ENCODE data around the gene ARHGAP19. TPM values are rescaled to one million over a fixed set of nuclear protein-coding genes. Genes with fewer than 3 reads are reported as not detected.

Gene ARHGAP19
- polyA plus RNA-seq, 1 of the 3 experiments (the other 2 are of a cell fraction), result 3.8 TPM

DNA sequence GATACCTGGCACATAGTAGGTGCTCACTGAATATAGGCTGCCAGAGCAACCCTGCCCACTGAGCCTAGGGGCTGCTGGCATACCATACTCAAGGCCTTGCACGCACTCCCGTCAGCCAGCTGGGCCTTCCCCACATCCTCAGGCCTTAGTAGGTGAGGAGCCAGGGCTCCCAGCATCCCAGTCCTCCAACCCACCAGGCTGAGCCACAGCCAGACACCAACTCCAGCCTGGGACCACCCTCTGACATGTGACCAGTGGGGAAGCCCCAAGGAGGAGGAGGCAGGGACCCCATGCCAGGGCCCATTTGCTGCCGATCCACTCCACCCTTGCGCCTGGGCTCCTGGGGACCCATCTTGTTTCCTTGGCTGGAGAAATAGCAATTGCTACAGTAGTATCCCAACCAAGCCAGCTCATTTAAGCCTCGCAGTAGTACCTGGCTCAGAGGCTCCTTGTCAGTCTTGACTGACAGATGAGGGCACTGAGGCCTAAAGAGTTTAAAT, 118.1 kb downstream of the ARHGAP19 start (continued):
- TF ChIP-seq, protein P1, sequence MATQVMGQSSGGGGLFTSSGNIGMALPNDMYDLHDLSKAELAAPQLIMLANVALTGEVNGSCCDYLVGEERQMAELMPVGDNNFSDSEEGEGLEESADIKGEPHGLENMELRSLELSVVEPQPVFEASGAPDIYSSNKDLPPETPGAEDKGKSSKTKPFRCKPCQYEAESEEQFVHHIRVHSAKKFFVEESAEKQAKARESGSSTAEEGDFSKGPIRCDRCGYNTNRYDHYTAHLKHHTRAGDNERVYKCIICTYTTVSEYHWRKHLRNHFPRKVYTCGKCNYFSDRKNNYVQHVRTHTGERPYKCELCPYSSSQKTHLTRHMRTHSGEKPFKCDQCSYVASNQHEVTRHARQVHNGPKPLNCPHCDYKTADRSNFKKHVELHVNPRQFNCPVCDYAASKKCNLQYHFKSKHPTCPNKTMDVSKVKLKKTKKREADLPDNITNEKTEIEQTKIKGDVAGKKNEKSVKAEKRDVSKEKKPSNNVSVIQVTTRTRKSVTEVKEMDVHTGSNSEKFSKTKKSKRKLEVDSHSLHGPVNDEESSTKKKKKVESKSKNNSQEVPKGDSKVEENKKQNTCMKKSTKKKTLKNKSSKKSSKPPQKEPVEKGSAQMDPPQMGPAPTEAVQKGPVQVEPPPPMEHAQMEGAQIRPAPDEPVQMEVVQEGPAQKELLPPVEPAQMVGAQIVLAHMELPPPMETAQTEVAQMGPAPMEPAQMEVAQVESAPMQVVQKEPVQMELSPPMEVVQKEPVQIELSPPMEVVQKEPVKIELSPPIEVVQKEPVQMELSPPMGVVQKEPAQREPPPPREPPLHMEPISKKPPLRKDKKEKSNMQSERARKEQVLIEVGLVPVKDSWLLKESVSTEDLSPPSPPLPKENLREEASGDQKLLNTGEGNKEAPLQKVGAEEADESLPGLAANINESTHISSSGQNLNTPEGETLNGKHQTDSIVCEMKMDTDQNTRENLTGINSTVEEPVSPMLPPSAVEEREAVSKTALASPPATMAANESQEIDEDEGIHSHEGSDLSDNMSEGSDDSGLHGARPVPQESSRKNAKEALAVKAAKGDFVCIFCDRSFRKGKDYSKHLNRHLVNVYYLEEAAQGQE (IDR thresholded peaks at IDR 0.05; ENCODE audit: low read depth, low read length), result no peak
- TF ChIP-seq EP300 (IDR thresholded peaks at IDR 0.05; ENCODE audit: borderline replicate concordance in 1 of 2, low read depth in 1 of 2, low read length in 1 of 2) (no peak), EZH2phosphoT487 (IDR thresholded peaks at IDR 0.05; ENCODE audit: borderline replicate concordance, low read depth) (no peak)
- TF ChIP-seq, protein P2, sequence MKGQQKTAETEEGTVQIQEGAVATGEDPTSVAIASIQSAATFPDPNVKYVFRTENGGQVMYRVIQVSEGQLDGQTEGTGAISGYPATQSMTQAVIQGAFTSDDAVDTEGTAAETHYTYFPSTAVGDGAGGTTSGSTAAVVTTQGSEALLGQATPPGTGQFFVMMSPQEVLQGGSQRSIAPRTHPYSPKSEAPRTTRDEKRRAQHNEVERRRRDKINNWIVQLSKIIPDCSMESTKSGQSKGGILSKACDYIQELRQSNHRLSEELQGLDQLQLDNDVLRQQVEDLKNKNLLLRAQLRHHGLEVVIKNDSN (IDR thresholded peaks at IDR 0.05; ENCODE audit: borderline replicate concordance, low read depth), result no peak

DNA sequence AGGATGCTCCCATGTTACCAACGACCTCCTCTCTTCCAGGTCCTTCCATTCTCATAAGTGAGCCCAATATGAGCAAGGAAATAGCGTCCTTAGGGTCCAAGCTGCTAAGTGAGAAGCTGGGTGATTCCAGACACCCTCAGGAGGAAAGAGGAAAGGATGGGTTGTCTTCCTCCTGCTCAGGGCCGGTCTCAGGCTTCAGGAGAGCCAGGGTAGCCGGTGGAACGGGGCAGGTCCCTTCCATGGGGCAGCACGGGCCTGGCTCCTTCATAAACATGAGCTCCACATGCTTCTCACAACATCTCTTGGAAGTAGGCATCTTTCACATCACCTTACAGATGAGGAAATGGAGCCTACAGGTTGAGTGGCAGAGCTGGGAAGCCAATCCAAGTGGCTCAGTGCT, 119.4 kb downstream of the ARHGAP19 start:
- H3K36me3 ChIP-seq (replicated peaks in 1 of 2; ENCODE audit: control insufficient read depth in 1 of 2, insufficient read depth in 2 of 2, low read length in 1 of 2), result no peaks in the 10 kb centered on the region
- no peak overlapping the region for H3K4me3 ChIP-seq (ENCODE audit: low read depth in 2 of 2, low read length in 1 of 2)
- peaks cover 0 to 17% of the 10 kb centered on the region in 2 experiments; a peak in 1 of 4 replicates for H3K4me1 ChIP-seq (ENCODE audit: control insufficient read depth in 1 of 2, insufficient read depth in 2 of 2, low read depth in 1 of 2, low read length in 1 of 2)
- TF ChIP-seq MEF2A (IDR thresholded peaks at IDR 0.05; ENCODE audit: borderline replicate concordance, low read depth), result no peak
- TF ChIP-seq EZH2phosphoT487 (IDR thresholded peaks at IDR 0.05; ENCODE audit: borderline replicate concordance, low read depth), result no peak
- TF ChIP-seq TCF12 (IDR thresholded peaks at IDR 0.05), result no peak
- no peak for TF ChIP-seq NRF1 (IDR thresholded peaks at IDR 0.05; ENCODE audit: low read depth, low read length)
- TF ChIP-seq, protein P2 (IDR thresholded peaks at IDR 0.05; ENCODE audit: borderline replicate concordance, low read depth), result no peak
- TF ChIP-seq, protein P3, sequence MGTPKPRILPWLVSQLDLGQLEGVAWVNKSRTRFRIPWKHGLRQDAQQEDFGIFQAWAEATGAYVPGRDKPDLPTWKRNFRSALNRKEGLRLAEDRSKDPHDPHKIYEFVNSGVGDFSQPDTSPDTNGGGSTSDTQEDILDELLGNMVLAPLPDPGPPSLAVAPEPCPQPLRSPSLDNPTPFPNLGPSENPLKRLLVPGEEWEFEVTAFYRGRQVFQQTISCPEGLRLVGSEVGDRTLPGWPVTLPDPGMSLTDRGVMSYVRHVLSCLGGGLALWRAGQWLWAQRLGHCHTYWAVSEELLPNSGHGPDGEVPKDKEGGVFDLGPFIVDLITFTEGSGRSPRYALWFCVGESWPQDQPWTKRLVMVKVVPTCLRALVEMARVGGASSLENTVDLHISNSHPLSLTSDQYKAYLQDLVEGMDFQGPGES (IDR thresholded peaks at IDR 0.05; ENCODE audit: low read depth, low read length), result no peak
- TF ChIP-seq SIN3A (IDR thresholded peaks at IDR 0.05; ENCODE audit: borderline replicate concordance, low read depth, low read length), result no peak
- TF ChIP-seq JUND (IDR thresholded peaks at IDR 0.05), result no peak
- no peak for TF ChIP-seq MXI1 (IDR thresholded peaks at IDR 0.05; ENCODE audit: low read depth, low read length)
- TF ChIP-seq, protein P4, sequence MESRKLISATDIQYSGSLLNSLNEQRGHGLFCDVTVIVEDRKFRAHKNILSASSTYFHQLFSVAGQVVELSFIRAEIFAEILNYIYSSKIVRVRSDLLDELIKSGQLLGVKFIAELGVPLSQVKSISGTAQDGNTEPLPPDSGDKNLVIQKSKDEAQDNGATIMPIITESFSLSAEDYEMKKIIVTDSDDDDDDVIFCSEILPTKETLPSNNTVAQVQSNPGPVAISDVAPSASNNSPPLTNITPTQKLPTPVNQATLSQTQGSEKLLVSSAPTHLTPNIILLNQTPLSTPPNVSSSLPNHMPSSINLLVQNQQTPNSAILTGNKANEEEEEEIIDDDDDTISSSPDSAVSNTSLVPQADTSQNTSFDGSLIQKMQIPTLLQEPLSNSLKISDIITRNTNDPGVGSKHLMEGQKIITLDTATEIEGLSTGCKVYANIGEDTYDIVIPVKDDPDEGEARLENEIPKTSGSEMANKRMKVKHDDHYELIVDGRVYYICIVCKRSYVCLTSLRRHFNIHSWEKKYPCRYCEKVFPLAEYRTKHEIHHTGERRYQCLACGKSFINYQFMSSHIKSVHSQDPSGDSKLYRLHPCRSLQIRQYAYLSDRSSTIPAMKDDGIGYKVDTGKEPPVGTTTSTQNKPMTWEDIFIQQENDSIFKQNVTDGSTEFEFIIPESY (IDR thresholded peaks at IDR 0.05; ENCODE audit: borderline replicate concordance, low read depth), result no peak
- no peak for TF ChIP-seq RAD21 (IDR thresholded peaks at IDR 0.05; ENCODE audit: low read length)
- no peak for TF ChIP-seq GATA2 (CRISPR knock-in tag; IDR thresholded peaks at IDR 0.05)
- TF ChIP-seq POLR2AphosphoS5 (IDR thresholded peaks at IDR 0.05; ENCODE audit: low read depth, low read length), result no peak
- no peak for TF ChIP-seq RCOR1 (IDR thresholded peaks at IDR 0.05; ENCODE audit: low read length)
- TF ChIP-seq, protein P5, sequence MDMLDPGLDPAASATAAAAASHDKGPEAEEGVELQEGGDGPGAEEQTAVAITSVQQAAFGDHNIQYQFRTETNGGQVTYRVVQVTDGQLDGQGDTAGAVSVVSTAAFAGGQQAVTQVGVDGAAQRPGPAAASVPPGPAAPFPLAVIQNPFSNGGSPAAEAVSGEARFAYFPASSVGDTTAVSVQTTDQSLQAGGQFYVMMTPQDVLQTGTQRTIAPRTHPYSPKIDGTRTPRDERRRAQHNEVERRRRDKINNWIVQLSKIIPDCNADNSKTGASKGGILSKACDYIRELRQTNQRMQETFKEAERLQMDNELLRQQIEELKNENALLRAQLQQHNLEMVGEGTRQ (IDR thresholded peaks at IDR 0.05; ENCODE audit: borderline replicate concordance, low read depth, low read length), result no peak
- TF ChIP-seq, protein P6, sequence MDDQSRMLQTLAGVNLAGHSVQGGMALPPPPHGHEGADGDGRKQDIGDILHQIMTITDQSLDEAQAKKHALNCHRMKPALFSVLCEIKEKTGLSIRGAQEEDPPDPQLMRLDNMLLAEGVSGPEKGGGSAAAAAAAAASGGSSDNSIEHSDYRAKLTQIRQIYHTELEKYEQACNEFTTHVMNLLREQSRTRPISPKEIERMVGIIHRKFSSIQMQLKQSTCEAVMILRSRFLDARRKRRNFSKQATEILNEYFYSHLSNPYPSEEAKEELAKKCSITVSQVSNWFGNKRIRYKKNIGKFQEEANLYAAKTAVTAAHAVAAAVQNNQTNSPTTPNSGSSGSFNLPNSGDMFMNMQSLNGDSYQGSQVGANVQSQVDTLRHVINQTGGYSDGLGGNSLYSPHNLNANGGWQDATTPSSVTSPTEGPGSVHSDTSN (IDR thresholded peaks at IDR 0.05), result no peak
- no peak for TF ChIP-seq NFIC (IDR thresholded peaks at IDR 0.05; ENCODE audit: borderline replicate concordance)
- H4K20me1 ChIP-seq (ENCODE audit: insufficient read depth), result no peaks in the 10 kb centered on the region
- H3K9me3 ChIP-seq, result no peaks in the 10 kb centered on the region
- no peak overlapping the region for H3K27ac ChIP-seq (ENCODE audit: low read depth in 2 of 2, low read length in 1 of 2)
- 43% methylated on average over 6 of the region's 6 CpGs for WGBS (ENCODE audit: low lambda C conversion rate)
- H2AFZ ChIP-seq (ENCODE audit: low read depth), result no peak overlapping the region
- no peaks in the 10 kb centered on the region for H3F3A ChIP-seq (replicated peaks; ENCODE audit: insufficient read depth)
- DNase-seq, result no peak
- ChIA-PET CTCF (interaction anchor here (1.0 to 2.6 kb wide), 4 partner anchors 23 to 100 kb away, joined by 3 to 13 read pairs (median 7); no protein-coding TSS in a partner anchor), POLR2A (no interaction called here)
- peaks cover 20% of the 10 kb centered on the region; the same call in 1 of the 2 replicates for H3K27me3 ChIP-seq (ENCODE audit: insufficient read depth)
- H3K79me2 ChIP-seq (ENCODE audit: insufficient read depth), result no peaks in the 10 kb centered on the region
- no peak overlapping the region for H3K4me2 ChIP-seq
- H3K9ac ChIP-seq, result no peak overlapping the region
- H3K9me2 ChIP-seq, result no peaks in the 10 kb centered on the region
